GM10266 (cell line): ENCODE results near the gene COMMD1.
A peak's percentile ranks its signal among the peaks of the same experiment; 100 is the strongest.

Source experiments
- DNase-seq: peaks from one replicate; pipeline ENCODE4 v3.0.0; 2012; ENCODE audit errors: extremely low spot score
- TF ChIP-seq, protein P1 (sequence below): IDR thresholded peaks from 2 replicates; pipeline ENCODE4 v1.5.1; 2012; ENCODE audit warnings: mild to moderate bottlenecking, low read depth; ENCODE audit not compliant: control insufficient read depth, insufficient read depth; ENCODE audit errors: missing control alignments

The COMMD1 gene

DNA sequence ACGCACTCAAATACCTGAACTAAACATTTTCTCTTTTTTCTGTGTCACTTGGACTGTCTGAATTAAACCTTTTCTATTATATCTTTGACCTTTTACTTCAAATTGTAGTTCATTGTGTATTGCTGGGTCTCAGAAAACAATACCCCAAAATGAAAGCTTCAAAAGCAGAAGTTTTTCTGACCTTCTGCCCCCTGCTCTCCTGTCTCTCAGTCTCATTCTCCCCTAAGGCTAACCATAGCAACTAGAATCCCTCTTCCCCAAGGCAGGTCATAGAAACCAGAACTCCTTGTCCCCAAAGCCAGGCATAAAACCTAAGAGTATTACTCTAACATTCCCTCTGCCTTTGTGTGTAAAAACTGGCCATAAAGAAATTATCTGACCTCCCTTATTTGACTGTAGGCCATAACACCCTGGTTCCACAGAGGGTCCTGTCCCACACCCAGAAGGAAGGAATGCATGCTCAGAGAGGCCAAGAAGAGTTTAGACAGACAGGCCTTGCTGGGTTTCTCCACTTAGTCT is 197.0 kb downstream of the COMMD1 start:
- no peak for DNase-seq
- TF ChIP-seq, protein P1, sequence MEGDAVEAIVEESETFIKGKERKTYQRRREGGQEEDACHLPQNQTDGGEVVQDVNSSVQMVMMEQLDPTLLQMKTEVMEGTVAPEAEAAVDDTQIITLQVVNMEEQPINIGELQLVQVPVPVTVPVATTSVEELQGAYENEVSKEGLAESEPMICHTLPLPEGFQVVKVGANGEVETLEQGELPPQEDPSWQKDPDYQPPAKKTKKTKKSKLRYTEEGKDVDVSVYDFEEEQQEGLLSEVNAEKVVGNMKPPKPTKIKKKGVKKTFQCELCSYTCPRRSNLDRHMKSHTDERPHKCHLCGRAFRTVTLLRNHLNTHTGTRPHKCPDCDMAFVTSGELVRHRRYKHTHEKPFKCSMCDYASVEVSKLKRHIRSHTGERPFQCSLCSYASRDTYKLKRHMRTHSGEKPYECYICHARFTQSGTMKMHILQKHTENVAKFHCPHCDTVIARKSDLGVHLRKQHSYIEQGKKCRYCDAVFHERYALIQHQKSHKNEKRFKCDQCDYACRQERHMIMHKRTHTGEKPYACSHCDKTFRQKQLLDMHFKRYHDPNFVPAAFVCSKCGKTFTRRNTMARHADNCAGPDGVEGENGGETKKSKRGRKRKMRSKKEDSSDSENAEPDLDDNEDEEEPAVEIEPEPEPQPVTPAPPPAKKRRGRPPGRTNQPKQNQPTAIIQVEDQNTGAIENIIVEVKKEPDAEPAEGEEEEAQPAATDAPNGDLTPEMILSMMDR, result no peak

DNA sequence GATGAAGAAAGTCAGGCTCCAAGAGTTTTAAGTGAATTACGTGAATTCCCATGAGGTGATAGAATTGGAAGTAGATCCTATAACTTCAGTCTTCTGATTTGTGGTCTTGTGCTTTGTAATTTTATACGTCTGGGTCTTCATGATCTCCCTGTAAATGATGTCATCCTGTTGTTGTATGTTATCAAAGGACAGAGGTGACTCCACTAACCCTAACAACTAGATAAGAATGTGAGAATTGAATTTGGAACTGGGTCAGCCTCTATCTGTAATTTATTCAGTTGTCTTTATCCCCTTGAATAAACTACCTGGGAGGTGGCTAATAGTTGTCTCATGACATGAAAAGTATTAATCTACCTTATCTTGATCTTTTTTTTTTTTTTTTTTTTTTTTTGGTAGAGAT is 204.1 kb downstream of the COMMD1 start:
- TF ChIP-seq, protein P1, result no peak
- DNase-seq, result no peak

DNA sequence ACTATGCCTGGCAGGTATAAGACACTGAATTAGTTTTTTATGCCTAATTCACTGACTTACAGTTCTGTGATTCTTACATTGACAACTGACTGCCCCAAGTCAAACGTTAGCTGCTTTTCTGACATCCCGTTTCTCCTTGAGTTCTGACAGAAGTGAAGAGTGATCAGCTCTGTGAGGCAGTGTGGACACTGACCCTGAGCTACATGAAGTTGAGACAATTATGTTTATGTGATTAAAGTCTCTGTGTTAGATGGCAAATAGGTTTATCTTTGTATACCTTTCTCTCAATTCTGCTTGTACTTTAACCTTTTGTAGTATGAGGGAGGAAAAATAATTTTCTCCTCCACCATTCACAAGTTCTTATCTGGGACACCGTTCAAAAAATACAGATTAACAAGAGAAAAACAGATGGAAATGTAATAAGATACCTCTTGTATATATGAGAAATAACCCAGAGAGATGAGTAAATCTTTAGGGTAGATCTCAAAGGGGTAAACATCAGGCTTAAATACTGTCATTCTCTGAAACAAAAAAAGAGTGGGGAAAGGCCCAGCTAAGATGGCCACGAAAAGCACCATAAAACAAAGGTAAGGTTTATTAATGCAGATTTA is 205.0 kb downstream of the COMMD1 start:
- DNase-seq, result no peak
- TF ChIP-seq, protein P1, result no peak

DNA sequence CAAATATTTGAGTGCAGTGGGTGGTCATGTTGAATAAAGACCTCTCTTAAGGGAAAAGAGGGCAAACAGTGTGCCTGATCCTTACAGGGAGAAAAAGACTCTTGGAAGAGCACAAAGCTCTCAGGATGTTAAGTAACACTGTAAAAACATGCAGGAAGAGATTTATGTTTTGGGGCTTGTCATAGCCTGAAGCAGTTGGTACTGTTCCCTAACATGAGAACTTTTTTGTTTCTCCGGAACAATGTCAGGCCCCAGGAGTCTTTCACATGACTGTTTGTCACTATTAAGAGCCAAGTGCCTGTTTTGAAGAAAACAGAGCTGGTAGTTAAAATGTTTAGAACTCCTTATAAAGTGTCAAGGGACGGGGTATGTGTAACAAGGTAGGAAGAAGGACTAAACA is 206.7 kb downstream of the COMMD1 start:
- no peak for DNase-seq
- TF ChIP-seq, protein P1, result no peak

DNA sequence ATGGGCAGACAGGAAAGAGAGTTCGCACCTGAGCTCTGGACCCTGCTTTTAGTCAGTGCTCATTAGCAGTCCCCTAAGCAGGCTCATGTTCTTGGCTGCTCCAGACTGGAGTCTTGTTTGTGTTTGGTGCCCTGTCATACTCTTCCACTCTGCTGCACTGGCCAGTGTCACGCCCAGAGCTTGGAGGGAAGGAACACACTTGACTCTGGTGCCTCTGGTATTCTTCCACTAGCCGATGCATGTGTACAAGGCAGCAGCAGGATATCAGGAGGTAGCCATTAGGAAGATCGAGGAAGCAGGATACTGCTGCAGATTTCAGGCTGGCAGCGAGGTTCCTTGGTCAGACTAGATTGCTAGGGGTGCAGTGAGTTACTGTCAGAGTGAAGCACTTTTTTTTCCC is 209.1 kb downstream of the COMMD1 start:
- TF ChIP-seq, protein P1, result no peak
- DNase-seq, result no peak

DNA sequence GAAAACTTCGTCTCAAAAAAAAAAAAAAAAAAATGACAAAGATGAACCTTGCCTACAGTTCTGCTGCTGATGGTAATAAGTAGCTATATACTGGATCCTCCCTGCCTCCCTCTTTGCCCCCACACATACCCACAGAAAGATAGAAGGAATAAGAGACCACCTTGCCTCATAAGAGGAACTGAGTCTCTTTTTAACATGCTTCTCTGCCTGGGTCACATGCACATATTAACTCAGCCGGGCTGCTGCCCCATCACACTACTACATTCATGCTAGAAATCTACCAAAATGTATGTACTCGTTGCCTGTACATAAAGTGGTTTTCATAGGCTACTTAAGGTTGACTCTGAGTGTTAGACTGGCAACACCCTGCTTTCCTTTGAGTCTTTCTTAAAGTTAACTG is 211.5 kb downstream of the COMMD1 start:
- TF ChIP-seq, protein P1, result no peak
- DNase-seq, result no peak

DNA sequence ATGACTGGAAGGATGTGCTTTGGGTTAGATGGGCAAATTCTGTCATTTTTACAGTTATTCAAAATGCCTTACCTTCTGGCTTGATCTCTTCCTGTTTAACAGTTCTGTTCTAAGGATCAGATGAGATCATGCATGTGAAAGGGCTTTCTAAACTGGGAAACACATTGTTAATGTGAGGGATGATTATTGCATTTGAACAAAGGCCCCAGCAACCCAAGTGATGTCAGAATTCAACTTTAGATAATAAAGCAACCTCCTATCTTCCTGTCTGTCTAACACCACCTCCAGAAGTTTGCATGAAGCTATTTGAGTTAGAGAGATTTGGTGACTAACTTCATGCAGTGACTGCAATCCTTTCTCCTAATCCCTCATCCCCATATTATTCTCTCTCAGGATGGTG is 212.7 kb downstream of the COMMD1 start:
- peak; percentile 9 for DNase-seq
- TF ChIP-seq, protein P1, result no peak
